ENCODE results near the gene TMPRSS15.

TMPRSS15 gene

GRCh38 chr21:18235545-18235944, 168.0 kb downstream of the TMPRSS15 start:
- DNase-seq: no peak

GRCh38 chr21:18228060-18228739, 175.4 kb downstream of the TMPRSS15 start:
- DNase-seq: no peak

- no peak for DNase-seq
These were observed 181.2 kb downstream of the TMPRSS15 start for GRCh38 chr21:18222346-18222745.

- DNase-seq: no peak
These were observed 183.1 kb downstream of the TMPRSS15 start for GRCh38 chr21:18220498-18220897.

Measured in stimulated activated naive CD4-positive, alpha-beta T cell (primary cell).